ENCODE measurements around the gene INPP4B.

GRCh38 chr4:142373610-142374009 is 472.5 kb downstream of the INPP4B start:
- TF ChIP-seq, protein P1, sequence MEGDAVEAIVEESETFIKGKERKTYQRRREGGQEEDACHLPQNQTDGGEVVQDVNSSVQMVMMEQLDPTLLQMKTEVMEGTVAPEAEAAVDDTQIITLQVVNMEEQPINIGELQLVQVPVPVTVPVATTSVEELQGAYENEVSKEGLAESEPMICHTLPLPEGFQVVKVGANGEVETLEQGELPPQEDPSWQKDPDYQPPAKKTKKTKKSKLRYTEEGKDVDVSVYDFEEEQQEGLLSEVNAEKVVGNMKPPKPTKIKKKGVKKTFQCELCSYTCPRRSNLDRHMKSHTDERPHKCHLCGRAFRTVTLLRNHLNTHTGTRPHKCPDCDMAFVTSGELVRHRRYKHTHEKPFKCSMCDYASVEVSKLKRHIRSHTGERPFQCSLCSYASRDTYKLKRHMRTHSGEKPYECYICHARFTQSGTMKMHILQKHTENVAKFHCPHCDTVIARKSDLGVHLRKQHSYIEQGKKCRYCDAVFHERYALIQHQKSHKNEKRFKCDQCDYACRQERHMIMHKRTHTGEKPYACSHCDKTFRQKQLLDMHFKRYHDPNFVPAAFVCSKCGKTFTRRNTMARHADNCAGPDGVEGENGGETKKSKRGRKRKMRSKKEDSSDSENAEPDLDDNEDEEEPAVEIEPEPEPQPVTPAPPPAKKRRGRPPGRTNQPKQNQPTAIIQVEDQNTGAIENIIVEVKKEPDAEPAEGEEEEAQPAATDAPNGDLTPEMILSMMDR (conservative IDR thresholded peaks at IDR 0.05), result no peak
- no peak for TF ChIP-seq EZH2 (IDR thresholded peaks at IDR 0.05; ENCODE audit: low read depth)
